Medulla oblongata (tissue), 1 donor: ENCODE results near the gene ANKRD11.
"Not testable (repeated sequence)": the region's sequence is repeated elsewhere in the genome, so short reads cannot be mapped to it uniquely, and the experiment has no call there.

Experiments
- DNase-seq: peaks from one replicate; pipeline ENCODE4 v3.0.0-alpha.2; 2015; ENCODE audit errors: extremely low spot score

The ANKRD11 gene

DNA sequence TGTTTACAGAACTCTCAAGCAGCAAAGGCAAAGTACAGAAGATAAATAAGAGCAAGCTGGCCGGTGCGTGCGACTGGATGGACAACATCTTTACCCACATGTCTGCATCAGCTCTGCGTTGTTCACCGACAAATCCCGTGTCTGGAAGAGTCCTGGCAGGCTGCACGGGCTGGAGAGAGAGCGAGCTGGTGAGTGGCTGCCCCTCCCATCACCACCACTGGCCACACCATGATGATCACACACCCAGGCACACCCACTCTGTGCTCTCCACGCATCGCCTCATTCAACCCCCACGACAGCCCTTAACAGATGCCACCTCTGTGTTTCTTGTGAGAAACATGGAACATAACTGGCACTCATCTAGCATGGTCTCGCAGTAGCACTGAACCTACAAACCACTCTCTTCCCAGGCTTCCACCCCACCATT is 59.2 kb downstream of the ANKRD11 start:
- no peak for DNase-seq

DNA sequence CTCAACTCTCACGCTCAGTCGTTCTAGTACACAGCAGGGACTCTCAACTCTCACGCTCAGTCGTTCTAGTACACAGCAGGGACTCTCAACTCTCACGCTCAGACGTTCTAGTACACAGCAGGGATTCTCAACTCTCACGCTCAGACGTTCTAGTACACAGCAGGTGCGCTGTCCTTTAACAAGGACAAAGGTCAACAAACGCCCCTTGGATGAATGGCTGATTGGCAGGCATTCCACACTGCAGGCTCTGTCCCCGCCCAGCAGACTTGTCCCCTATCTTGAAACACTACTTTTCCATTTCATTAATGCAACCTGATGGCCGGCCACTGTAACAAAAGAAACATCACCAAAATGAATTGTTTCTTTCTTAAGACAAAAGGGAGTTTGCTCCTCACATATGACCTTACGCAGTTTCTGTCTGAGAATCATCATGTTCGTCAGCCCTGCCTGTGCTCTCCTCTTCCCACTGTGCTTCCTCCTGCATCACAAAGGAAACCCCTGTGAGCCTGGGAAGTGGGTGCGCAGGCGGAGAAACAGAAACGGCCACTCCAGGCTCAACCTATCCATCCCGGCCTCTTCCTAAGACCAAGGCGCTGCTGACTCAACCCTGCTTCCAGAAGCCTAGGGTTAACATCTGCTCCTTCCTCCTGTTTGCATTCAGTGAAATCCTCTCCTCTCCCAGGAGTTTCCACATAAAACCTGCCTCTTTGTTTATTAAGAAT is 59.8 kb downstream of the ANKRD11 start:
- DNase-seq: no peak

DNA sequence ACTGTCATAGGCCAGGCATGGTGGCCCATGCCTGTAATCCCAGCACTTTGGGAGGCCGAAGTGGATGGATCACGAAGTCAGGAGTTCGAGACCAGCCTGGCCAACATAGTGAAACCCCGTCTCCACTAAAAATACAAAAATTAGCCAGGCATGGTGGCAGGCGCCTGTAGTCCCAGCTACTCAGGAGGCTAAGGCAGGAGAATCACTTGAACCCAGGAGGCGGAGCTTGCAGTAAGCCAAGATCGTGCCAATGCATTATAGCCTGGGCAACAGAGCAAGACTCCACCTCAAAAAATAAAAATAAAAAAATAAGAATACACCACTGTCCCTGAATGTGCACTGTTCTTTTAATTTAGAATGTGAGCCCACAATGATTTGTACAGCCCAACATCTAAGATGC is 61.8 kb downstream of the ANKRD11 start:
- DNase-seq: not testable (repeated sequence)

DNA sequence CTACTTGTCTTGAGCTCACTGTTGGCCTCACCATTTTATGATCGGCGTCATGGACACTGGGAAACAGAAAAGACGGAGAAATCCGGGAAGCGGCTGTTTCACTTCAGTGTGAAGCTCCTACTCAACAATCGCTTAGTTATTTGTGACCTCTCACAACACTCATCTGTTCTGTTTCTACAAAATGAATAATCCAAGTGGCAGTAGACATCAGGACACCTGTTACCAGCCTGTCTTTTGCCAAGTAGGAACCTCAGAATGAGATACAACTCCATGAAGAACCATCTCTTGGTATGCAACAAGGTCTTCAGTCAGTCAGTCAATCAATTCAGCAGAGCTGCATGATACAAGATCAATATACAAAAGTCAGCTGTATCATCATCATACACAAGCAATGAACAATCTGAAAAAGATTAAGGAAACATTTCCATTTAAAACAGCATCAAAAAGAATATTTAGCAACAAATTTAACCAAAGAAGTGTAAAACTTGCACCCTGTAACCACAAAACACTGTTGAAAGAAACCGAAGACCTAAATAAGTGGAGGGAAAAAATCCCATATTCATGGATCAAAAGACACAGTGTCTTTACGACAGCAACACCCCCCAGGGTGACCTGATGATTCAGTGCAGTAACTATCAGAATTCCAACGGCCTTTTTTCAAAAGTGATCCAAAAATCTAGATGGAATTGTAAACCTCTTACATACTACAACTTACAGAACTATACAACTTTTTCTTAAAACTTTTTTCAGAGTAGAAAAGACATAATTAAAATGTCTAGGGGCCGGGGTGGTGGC is 63.4 kb downstream of the ANKRD11 start:
- no peak for DNase-seq

DNA sequence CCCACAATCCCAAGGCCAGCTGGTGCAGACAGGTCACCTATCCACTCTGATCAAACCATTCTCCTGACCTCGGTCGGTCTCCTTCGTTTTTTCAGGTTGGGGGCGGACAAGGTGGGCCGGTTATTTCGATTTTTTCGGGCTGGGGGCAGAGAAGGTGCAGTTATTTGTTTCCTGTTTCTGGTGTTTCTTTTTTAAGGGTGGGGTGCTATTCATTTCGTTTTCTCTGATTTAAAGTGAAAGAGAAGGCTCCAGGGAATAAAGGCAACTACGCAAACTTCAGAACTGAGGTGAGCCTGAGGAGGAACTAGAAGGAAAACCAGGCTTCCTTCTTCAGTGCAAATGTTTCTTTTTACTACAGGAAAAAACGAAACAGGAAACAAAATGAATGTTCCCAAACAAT is 64.8 kb downstream of the ANKRD11 start:
- DNase-seq: no peak

DNA sequence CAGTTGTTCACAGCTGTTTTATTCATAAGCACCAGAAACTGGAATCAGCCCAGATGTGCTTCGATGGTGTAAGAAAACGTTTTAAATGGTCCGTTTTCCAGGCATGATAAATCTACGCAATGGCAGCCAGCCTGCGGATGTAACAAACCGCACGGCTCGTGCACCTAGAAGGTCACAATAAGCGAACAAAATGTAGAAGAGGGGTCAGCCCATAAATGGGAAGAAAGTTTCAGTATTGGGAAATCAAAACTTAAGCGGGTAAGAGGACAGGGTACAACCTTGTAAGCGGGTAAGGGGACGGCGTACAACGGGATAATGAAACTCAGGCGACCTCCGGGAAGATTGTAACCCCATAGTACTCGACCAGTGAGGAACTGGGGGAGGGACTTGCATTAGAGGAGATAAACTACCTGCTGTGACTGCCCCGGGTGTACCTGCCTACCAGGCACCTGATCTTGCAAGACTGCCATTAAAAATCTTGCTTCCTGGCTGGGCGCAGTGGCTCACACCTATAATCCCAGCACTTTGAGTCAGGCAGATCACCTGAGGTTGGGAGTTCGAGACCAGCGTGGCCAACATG is 66.6 kb downstream of the ANKRD11 start:
- no peak for DNase-seq

DNA sequence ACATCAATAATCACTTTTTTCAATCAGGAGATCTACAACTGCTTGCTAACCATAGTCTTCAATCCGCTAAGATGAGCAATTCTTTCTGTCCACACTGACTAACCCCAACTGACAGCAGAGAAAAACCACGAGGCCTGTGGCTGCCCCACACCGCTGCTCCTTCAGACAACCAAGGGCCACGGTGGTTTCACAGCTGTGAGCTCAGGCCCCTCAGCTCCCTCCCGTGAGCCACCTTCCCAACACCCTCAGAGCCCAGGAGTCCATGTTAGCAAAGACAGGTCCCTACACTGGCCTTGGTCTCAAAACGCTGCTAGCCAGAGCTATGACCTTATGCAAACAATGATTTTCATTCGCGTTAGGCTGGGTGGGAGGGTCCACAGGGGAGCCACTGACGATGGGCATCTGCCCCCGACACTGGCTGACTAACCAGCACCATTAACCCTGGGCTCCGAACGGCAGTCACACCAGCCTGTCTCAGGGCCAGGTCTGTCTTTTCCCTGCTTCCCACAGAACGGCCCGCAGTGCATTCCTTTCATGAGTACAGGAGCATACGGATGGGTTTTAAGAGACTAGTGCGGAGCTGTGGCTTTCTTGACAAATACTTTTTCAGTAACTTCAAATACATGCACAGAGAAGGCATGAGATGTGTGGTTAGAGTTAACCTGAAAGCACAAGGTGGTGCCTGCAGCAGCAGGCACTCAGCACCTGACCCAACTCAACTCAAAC is 67.3 kb downstream of the ANKRD11 start:
- DNase-seq: no peak

DNA sequence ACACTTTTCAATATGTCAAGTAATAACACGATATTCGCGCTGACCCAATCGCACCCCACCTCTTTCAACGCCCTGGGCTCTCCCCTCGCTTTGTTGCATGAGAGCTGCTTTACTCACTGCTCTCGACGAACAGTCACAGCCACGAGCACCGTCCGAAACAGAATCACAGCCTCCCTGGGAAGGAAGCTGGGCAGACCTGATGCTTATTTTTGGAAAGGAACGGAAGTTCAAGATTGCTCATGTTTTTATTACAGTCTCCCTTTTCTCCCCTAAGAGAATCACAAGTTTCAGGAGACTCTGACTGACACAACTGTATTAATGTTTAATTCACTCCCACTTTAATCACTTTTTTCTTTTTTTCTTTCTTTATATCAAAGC is 67.8 kb downstream of the ANKRD11 start:
- peak; percentile 67 for DNase-seq

DNA sequence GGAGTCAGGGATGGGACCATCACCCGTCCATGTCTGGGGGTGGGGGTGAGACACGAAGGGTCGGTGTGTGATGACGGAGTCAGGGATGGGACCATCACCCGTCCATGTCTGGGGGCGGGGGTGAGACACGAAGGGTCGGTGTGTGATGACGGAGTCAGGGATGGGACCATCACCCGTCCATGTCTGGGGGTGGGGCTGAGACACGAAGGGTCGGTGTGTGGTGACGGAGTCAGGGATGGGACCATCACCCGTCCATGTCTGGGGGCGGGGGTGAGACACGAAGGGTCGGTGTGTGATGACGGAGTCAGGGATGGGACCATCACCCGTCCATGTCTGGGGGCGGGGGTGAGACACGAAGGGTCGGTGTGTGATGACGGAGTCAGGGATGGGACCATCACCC is 69.1 kb downstream of the ANKRD11 start:
- not testable (repeated sequence) for DNase-seq

DNA sequence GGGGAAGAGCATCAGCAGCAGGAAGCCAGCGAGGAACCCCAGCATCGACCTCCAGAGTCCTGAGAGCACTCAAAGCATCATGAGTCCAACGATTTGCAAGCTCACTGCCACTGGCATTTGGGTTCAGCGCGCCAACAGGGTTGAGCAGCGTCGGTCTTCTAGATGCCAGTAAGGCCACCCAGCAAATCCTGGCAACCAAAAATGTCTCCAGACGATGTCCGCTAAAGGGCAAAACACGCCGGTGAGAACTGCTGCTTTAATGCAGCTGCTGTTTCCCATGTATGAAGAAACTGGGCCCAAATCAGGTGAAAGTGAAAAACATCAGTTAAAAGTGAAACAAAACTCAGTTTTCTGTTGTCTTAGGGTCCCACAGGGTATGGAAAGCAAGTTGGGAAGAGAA is 70.2 kb downstream of the ANKRD11 start:
- DNase-seq: peak; percentile 57

DNA sequence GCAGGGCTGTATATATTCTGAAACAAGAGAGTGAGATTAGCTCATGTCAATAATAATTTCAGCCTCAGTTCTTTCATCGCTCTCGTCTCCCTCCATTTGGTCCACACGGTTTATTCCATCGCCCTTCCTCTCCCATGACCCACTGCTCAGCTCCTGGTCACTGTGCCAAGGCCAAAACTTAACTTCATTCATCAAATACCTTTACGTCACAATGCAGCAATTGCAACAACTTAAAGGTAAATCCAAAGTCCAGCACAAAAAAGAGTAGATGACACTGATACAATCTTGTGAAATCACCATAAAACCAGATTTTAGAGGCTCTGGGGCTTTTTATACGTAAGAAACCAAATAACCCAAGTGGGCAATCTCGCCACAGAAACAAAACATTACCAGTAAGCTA is 72.0 kb downstream of the ANKRD11 start:
- no peak for DNase-seq

DNA sequence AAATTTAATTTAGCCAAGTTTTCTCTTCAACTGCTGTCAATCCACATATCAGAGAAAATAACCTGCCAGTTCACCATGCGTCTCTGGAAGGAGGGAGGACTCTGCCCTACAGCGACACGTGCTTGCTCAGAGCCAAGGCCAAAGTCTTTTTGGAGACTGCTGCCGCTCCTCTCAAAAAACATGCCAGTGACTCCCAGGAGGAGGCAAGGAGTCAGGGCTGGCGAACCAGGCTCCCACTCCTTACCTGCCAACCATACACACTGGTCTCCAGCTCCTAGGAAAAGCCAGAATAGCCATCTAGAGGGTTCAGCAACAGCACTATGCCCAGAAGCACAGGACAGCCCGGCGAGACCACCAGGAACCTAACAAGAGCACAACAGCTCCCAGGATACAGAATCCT is 73.0 kb downstream of the ANKRD11 start:
- no peak for DNase-seq

DNA sequence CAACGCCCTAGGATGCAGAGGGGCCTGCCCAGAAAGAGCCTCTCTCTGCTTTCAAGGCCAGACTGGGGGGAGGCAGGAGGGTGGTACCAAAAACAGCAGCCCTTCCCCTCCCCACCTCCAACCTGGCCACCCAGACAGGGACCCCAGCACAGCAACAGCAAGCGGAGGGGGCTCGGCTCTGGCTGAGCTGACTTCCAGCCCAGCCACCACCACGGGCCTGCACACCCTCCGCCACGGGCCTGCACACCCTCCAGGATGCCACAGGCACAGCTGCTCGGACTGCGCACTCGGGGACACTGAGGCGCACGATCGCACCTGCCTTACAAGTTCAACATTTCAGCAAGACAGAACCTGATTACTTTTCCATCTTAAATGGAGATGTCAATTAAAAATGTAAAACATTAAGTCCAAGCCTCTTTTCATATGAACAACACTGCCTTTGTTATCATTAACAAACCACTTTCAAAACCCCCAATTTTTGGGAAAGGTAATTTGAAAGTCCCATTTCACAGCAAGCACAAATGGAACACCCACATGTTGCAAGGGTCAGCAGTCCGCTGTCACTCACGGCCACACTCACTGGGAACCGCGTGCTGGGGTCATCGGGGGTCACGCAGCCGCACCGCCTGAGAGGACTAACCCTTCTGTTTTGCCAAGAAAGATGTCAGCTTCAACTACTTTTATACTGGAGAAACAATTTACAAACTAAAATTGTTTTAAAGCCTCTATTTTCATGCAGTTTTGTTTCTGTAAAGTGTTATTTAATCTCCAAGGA is 76.4 kb downstream of the ANKRD11 start:
- no peak for DNase-seq

DNA sequence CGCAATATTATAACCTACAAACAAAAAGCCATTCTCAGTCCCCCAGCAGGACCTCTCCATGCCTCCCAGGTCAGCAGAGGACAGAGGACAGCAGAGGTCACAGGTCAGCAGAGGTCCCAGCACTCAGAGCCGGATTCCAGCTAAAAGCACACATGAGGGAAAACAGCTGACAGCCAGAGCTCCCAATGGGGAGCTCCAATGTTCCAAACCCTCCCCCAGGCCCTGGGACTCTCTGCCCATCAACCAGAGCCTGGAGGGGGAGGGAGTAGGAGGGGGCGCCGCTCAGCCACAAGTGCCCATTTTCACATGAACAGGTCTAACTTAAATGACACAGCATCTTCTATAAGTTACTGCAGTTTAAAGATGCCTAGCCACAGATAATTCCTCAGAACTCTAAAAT is 77.5 kb downstream of the ANKRD11 start:
- DNase-seq: no peak

DNA sequence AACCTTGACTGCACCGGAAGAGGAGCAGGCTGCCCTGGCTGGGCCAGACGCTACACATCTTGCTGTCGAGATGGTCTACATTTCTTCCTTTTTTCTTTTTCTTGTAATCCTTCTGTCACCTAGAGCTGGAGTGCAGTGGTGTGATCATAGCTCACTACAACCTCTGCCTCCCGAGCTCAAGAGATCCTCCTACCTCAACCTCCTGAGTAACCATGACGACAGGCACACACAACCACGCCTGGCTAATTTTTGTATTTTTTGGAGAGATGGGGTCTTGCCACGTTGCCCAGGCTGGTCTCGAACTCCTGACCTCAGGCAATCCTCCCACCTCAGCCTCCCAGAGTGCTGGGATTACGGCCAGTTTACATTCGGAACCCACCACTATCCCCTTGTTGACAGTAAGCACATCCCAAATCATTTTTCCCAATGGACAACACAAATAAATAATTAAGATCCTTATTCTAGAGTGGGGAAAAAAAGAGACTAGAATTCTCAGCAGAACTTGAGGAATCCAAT is 79.0 kb downstream of the ANKRD11 start:
- DNase-seq: no peak

DNA sequence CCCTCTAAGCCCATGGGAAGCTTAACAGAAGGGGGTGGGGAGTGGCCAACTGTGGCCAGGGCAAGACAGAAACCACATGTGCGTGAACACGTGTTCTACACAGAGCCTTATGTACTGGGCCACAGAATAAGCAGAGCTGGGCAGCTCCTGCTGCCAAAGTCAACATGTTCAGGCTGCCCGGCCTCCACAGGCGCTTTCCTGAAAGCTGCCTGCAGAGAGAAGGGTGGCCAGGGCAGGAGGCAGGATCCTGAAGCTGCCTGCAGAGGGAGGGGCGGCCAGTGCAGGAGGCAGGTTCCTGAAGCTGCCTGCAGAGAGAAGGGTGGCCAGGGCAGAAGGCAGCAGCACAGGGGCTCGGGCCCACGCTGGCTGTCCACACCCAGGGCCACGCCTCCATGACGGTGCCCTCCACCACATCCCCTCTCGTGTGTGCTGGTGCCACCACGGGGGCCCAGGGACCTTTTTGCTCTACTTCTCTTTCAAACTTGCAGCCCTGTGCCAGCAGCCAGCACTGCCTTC is 79.5 kb downstream of the ANKRD11 start:
- DNase-seq: peak; percentile 78

DNA sequence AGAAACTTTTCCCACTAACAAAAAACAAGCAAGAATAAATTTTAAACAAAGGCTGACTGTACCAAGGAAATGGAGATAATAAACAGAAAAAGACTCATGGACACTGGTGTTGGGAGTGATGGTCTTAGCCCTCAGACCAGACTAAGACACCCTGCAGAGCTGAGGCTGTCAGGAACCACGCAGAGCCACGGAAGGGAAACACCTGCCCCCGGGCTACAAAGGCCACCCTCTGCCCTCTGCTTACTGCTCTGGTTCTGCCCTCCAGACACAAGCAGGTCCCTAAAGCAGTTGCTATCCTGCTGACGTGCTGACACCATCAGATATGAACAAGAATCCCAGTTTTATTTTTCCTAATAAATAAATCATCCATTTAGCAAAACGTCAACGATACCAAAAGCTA is 80.0 kb downstream of the ANKRD11 start:
- DNase-seq: no peak

DNA sequence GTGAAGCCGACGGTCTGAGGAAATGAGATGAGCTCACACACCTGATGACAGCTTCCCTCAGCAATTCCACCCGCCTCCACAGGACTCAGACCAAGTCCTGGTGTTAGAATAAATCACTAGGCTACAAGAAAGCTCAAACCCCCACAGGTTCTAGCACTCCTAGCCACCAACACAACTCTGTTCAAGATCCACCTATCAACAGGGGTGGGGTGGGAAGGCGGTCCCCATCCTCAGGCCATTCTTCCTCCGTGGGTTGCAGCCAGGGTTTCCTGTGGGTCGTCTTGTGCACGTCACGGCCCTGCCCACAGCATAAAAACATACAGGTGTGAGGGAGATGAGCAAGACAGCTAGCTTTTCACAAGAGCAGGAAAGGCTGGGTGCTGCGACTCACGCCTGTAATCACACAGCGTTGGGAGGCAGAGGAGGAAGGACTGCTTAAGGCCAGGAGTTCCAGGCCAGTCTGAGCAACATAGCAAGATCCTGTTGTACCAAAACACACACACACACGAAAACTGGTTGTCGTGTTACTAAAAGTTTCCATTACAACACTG is 81.1 kb downstream of the ANKRD11 start:
- DNase-seq: no peak

DNA sequence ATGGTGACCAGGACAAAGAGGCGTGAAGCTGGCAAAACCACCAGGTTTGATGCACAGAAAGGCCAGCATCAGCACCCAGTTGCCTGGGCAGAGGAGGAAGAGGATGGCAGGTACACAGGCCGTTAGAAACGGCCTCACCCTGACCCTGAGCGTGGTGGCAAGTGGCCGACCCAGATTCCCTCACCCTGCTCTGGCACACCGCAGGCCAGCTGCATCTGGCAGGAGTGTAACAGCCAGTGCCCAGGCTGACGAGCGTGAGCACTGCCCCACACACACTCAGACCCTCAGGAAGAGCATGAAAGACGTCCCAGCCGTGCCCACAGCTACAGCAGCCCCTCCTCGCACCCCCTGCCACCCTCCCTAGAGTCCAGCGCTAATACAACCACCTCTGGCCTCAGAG is 82.0 kb downstream of the ANKRD11 start:
- DNase-seq: no peak

DNA sequence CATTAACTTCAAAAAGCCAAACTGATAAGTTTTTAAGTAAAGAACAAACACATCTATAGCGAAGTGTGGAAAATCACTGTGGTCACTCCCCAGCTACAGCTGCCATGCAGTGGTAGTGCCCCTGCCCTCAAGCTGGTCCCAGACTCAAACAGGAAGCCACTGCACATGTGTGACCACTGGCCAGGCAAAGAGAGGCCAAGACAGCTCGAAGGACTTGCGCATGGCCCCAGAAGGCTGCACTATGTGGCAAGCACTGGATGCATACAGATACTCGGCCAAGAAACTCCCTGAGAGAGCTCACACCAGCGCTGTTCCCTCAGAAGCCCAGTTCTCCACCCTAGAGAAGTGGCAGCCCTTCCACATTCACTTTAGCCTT is 82.4 kb downstream of the ANKRD11 start:
- DNase-seq: no peak
